Measurements from ENCODE around the gene GALNT10.

DNA sequence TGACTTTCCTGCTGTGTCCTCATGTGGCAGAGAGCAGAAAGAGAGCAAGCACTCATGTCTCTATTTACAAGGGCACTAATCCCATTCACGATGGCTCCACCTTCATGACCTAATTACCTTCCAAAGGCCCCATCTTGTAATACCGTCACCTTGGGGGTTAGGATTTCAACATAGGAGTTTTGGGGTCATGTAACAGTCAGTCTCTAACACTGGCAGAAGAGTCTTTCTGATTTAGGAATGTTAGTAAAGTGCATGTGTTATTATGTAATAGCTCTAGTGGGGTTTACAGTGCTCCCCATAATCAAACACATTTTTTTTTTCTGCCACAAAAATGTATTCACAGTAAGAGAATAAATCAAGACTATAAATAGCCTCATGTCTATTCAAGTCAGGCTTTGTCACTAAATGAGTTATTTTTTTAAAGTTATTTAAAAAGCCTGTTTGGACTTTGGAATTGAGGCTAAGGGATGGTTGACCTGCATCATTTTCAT, 19.1 kb downstream of the GALNT10 start:
- TF ChIP-seq, protein P1, sequence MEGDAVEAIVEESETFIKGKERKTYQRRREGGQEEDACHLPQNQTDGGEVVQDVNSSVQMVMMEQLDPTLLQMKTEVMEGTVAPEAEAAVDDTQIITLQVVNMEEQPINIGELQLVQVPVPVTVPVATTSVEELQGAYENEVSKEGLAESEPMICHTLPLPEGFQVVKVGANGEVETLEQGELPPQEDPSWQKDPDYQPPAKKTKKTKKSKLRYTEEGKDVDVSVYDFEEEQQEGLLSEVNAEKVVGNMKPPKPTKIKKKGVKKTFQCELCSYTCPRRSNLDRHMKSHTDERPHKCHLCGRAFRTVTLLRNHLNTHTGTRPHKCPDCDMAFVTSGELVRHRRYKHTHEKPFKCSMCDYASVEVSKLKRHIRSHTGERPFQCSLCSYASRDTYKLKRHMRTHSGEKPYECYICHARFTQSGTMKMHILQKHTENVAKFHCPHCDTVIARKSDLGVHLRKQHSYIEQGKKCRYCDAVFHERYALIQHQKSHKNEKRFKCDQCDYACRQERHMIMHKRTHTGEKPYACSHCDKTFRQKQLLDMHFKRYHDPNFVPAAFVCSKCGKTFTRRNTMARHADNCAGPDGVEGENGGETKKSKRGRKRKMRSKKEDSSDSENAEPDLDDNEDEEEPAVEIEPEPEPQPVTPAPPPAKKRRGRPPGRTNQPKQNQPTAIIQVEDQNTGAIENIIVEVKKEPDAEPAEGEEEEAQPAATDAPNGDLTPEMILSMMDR (IDR thresholded peaks at IDR 0.05; ENCODE audit: insufficient read depth, low read depth, low read length) = no peak
- no peak for TF ChIP-seq EZH2 (IDR thresholded peaks at IDR 0.05; ENCODE audit: insufficient read depth, low read length)
